ENCODE measurements around the gene GCN1. TPM values are rescaled to one million over a fixed set of nuclear protein-coding genes. Genes with fewer than 3 reads are reported as not detected.
"Not testable (repeated sequence)": the region's sequence is repeated elsewhere in the genome, so short reads cannot be mapped to it uniquely, and the experiment has no call there.

The GCN1 gene
- polyA plus RNA-seq, 2 of the 4 experiments (the other 2 are of a cell fraction), result 43.2 to 64.1 TPM

- no peaks in the 10 kb centered on the region for H3K9me3 ChIP-seq
- ATAC-seq, result no peak
- POLR2A ChIA-PET, result no interaction called here
- H3K4me3 ChIP-seq, result no peak overlapping the region
- no peak for DNase-seq (ENCODE audit: low read depth in 1 of 2, low spot score in 1 of 2)
- CTCF ChIA-PET, result interaction anchor here (1.0 to 18.1 kb wide), 4 partner anchors 18 to 59 kb away, joined by 3 to 308 read pairs (median 4); no protein-coding TSS in a partner anchor
- H3K4me1 ChIP-seq, result no peaks in the 10 kb centered on the region
- 97% methylated on average over 13 of the region's 13 CpGs for WGBS (ENCODE audit: missing lambda C conversion rate)
- H3K4me2 ChIP-seq, result no peak overlapping the region
- no peak for TF ChIP-seq ZFP36 (IDR thresholded peaks at IDR 0.05; ENCODE audit: borderline replicate concordance, partially characterized antibody)
- TF ChIP-seq E2F6 (IDR thresholded peaks at IDR 0.05; ENCODE audit: borderline replicate concordance, low read depth), result no peak
- no peak for TF ChIP-seq BCL3 (IDR thresholded peaks at IDR 0.05)
- no peak for TF ChIP-seq SREBF2 (IDR thresholded peaks at IDR 0.05)
- TF ChIP-seq ZNF302 (CRISPR knock-in tag; IDR thresholded peaks at IDR 0.05), result no peak
- TF ChIP-seq HES2 (IDR thresholded peaks at IDR 0.05), result no peak
- TF ChIP-seq RCOR1 (IDR thresholded peaks at IDR 0.05; ENCODE audit: low read depth, low read length), result no peak
- no peak for TF ChIP-seq ELK1 (IDR thresholded peaks at IDR 0.05; ENCODE audit: low read depth, low read length)
- no peak for TF ChIP-seq HDAC2 (IDR thresholded peaks at IDR 0.05)
- no peak for TF ChIP-seq RNF2 (IDR thresholded peaks at IDR 0.05; ENCODE audit: borderline replicate concordance, low read depth)
- TF ChIP-seq HOXA7 (CRISPR knock-in tag; IDR thresholded peaks at IDR 0.05), result no peak
- no peak for TF ChIP-seq MAX (IDR thresholded peaks at IDR 0.05)
- TF ChIP-seq ZSCAN20 (CRISPR knock-in tag; IDR thresholded peaks at IDR 0.05), result no peak
- no peak for TF ChIP-seq TFCP2L1 (CRISPR knock-in tag; IDR thresholded peaks at IDR 0.05)
- no peak for TF ChIP-seq FOSL2 (IDR thresholded peaks at IDR 0.05)
- TF ChIP-seq FOSL2 (CRISPR knock-in tag; IDR thresholded peaks at IDR 0.05), result no peak
- TF ChIP-seq HOXB13 (CRISPR knock-in tag; IDR thresholded peaks at IDR 0.05; ENCODE audit: low read depth), result no peak
- H3K27ac ChIP-seq, result no peak overlapping the region
- FAIRE-seq, result no peak
Observed at GRCh38 chr12:120207227-120207626, 12.7 kb upstream of the GCN1 start.

GRCh38 chr12:120206781-120207180 is 12.3 kb upstream of the GCN1 start:
- H3K27ac ChIP-seq; H3K4me1 ChIP-seq; H3K9me3 ChIP-seq; FAIRE-seq; H3K4me2 ChIP-seq; H3K4me3 ChIP-seq; POLR2A ChIA-PET; DNase-seq (ENCODE audit: low read depth in 1 of 2, low spot score in 1 of 2); ATAC-seq: not testable (repeated sequence)
- CTCF ChIA-PET, result interaction anchor here (1.0 to 18.1 kb wide), 4 partner anchors 18 to 59 kb away, joined by 3 to 308 read pairs (median 4); no protein-coding TSS in a partner anchor
- TF ChIP-seq MAFK (IDR thresholded peaks at IDR 0.05; ENCODE audit: partially characterized antibody), result peak; percentile 89
- 96% methylated on average over 5 of the region's 5 CpGs for WGBS (ENCODE audit: missing lambda C conversion rate)

- ChIA-PET POLR2A (no interaction called here), CTCF (interaction anchor here (1.1 to 18.1 kb wide), 3 partner anchors 19 to 60 kb away, joined by 3 to 308 read pairs (median 4); no protein-coding TSS in a partner anchor)
- Histone ChIP-seq H3K9me3 (no peaks in the 10 kb centered on the region), H3K4me3 (no peak overlapping the region), H3K4me2 (no peak overlapping the region), H3K4me1 (no peaks in the 10 kb centered on the region), H3K27ac (no peak overlapping the region)
- ATAC-seq (no peak), FAIRE-seq (no peak), DNase-seq (ENCODE audit: low read depth in 1 of 2, low spot score in 1 of 2) (no peak)
- WGBS (ENCODE audit: missing lambda C conversion rate), result 95% methylated on average over 10 of the region's 10 CpGs
- TF ChIP-seq CBX2 (IDR thresholded peaks at IDR 0.05; ENCODE audit: borderline replicate concordance, low read depth) (no peak), HOXB13 (CRISPR knock-in tag; IDR thresholded peaks at IDR 0.05; ENCODE audit: low read depth) (no peak), FOSL2 (IDR thresholded peaks at IDR 0.05) (no peak), FOSL2 (CRISPR knock-in tag; IDR thresholded peaks at IDR 0.05) (no peak)
Observed at GRCh38 chr12:120206228-120206627, 11.7 kb upstream of the GCN1 start.
